Activated CD8-positive, alpha-beta T cell treated with anti-CD3 and anti-CD28 coated beads for 36 hours (primary cell): ENCODE data around the gene ERBB4. TPM values are rescaled to one million over a fixed set of nuclear protein-coding genes. Genes with fewer than 3 reads are reported as not detected.

Source experiments
- ATAC-seq: fragments of 200-7000 bp; cut with Tn5 transposase; one replicate; pipeline ENCODE4 v1.10.0; 2021; ENCODE audit warnings: mild to moderate bottlenecking, moderate library complexity
- CTCF ChIA-PET: fragments of 350-600 bp; sonication (Branson Sonifier 250); formaldehyde crosslinking; loops from one replicate; lab custom pipeline; 2021; ENCODE audit warnings: antibody characterized with exemption; lab: Charles Lee
- POLR2A ChIA-PET: fragments of 350-600 bp; sonication (Branson Sonifier 250); formaldehyde crosslinking; loops from one replicate; lab custom pipeline; 2021; ENCODE audit warnings: antibody characterized with exemption; lab: Charles Lee
- DNase-seq: peaks from one replicate; pipeline ENCODE4 v3.0.0-alpha.2; 2020
- H3K27ac Mint-ChIP-seq: one replicate; pipeline ENCODE4 v1.8.0; 2021; ENCODE audit warnings: mild to moderate bottlenecking, mixed read lengths
- H3K27me3 Mint-ChIP-seq: one replicate; pipeline ENCODE4 v1.8.0; 2021; ENCODE audit warnings: mixed read lengths
- H3K36me3 Mint-ChIP-seq: one replicate; pipeline ENCODE4 v1.8.0; 2021; ENCODE audit warnings: low read depth, mixed read lengths
- H3K4me1 Mint-ChIP-seq: one replicate; pipeline ENCODE4 v1.8.0; 2021; ENCODE audit warnings: low read depth, mixed read lengths
- H3K4me3 Mint-ChIP-seq: one replicate; pipeline ENCODE4 v1.8.0; 2021; ENCODE audit warnings: mild to moderate bottlenecking, moderate library complexity, mixed read lengths
- H3K9me3 Mint-ChIP-seq: one replicate; pipeline ENCODE4 v1.8.0; 2021; ENCODE audit warnings: mixed read lengths
- intact Hi-C: fragments of 100-400 bp; cut with micrococcal nuclease; formaldehyde crosslinking; loops from one replicate; pipeline ENCODE4 v1.10.0; 2022
- total RNA-seq, 2 experiments: library from RNA; stranded (reverse); gene quantifications; one replicate each; pipeline ENCODE4 v1.2.3, GENCODE V29; 2021
- TF ChIP-seq, protein P1 (sequence below): fragments of 200-600 bp; IDR thresholded peaks from one replicate; pipeline ENCODE4 v1.8.0; 2022; ENCODE audit warnings: antibody characterized with exemption, mild to moderate bottlenecking

ERBB4 gene
- total RNA-seq, 2 experiments from 2014 or later, result not detected

DNA sequence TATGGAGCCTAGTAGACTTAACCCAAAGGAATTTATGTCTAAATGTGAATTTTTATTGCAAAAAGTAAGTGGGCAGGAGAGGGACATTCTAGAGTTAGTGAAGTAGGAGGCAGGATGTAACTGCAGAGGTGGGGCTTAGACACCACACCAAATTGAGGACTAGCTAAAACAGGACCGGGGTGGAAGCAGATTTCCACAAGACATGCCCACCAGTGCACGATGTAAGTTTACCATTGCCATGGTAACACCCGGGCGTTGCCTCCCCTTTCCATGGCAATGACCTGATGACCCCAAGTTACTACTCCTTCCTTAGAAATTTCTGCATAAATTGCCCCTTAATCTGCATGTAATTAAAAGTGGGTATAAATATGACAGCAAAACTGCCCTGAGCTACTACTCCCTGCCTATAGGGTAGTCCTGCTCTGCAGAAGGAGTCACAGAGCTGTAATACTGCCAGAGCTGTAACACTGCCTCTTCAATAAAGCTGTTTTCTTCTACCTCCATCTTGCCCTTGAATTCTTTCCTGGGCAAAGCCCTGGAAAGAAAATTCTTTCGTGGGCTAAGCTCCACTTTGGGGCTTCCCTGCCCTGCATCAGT, 509.7 kb downstream of the ERBB4 start:
- Mint-ChIP-seq H3K27ac (no peak overlapping the region), H3K36me3 (no peaks in the 10 kb centered on the region), H3K9me3 (no peaks in the 10 kb centered on the region), H3K4me3 (no peak overlapping the region), H3K4me1 (no peaks in the 10 kb centered on the region), H3K27me3 (no peaks in the 10 kb centered on the region)
- TF ChIP-seq, protein P1, sequence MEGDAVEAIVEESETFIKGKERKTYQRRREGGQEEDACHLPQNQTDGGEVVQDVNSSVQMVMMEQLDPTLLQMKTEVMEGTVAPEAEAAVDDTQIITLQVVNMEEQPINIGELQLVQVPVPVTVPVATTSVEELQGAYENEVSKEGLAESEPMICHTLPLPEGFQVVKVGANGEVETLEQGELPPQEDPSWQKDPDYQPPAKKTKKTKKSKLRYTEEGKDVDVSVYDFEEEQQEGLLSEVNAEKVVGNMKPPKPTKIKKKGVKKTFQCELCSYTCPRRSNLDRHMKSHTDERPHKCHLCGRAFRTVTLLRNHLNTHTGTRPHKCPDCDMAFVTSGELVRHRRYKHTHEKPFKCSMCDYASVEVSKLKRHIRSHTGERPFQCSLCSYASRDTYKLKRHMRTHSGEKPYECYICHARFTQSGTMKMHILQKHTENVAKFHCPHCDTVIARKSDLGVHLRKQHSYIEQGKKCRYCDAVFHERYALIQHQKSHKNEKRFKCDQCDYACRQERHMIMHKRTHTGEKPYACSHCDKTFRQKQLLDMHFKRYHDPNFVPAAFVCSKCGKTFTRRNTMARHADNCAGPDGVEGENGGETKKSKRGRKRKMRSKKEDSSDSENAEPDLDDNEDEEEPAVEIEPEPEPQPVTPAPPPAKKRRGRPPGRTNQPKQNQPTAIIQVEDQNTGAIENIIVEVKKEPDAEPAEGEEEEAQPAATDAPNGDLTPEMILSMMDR, result no peak
- intact Hi-C loops, result no loop called here
- no peak for DNase-seq
- ChIA-PET CTCF (no interaction called here), POLR2A (no interaction called here)
- no peak for ATAC-seq

DNA sequence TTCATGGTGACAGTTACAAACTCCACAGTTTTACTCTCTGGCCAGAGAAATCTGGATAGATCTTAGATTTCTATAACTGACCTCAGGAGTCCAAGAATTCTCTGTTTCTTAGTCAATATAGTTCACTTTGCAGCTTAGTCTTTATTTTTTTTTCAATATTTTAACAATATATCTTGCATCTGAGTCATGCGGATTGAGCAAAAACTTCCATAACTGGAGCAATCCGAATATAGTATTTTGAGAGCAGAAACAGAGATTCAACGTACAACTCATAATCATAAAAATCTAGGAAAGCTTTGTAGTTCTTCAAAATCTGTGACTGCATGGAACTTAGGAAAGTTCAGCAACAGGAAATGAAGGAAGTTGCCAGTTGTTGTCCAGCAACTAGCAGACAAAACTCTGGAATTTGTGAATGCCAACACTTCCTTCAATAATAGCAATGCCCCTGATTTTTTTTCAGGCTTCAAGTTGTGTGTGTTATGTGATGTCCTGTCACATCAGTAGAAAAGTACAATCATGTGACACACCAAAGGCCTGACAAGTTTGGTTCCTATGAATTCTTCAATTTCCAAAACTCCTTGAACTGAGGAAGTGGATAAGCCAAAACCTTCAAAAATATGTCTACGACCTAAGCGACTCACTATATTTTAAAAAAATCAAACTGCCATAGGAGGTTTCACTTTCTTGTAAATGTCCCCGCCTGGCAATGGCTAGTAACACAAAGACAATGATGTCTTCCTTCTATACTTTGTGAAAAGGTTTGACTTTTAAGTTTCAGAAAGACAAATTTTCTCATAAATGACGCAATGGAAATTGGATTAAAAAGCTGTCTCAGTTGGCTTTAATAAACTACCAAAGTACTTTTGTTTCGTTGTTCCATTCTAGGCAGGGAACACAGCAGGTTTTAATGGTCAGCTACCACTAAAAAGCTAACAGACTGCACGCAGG, 510.6 kb downstream of the ERBB4 start:
- POLR2A ChIA-PET, result no interaction called here
- H3K4me3 Mint-ChIP-seq, result no peak overlapping the region

DNA sequence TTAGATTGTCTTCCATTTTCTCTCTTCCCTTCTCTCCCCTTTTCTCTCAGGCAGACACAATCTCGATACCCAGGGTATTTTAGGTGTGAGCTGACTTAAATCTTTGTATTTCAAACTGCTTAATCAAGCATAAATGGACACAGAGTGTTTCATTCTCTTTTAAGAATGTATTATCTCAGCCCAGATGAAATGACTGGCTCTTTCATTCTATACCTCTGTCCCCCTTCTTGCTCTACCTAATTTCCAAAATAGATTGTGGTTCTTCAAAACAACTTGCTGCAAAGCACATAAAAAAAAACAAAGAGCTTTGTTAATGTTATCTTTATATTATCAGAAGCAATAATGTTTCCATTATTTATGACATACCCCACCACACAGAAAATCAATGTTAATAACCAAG, 514.6 kb downstream of the ERBB4 start:
- no peak for ATAC-seq
- Mint-ChIP-seq H3K4me1 (no peaks in the 10 kb centered on the region), H3K9me3 (no peaks in the 10 kb centered on the region), H3K4me3 (no peak overlapping the region), H3K27ac (no peak overlapping the region), H3K27me3 (no peaks in the 10 kb centered on the region), H3K36me3 (no peaks in the 10 kb centered on the region)
- TF ChIP-seq, protein P1, result no peak
- CTCF ChIA-PET, result no interaction called here
- DNase-seq, result no peak
- POLR2A ChIA-PET, result no interaction called here
- intact Hi-C loops, result no loop called here

More for the DNA sequence above, 510.6 kb downstream of the ERBB4 start:
- Mint-ChIP-seq H3K27me3 (no peaks in the 10 kb centered on the region), H3K36me3 (no peaks in the 10 kb centered on the region), H3K27ac (no peak overlapping the region), H3K4me1 (no peaks in the 10 kb centered on the region), H3K9me3 (no peaks in the 10 kb centered on the region)
- DNase-seq (no peak), ATAC-seq (no peak)
- intact Hi-C loops, result no loop called here
- CTCF ChIA-PET, result no interaction called here
- TF ChIP-seq, protein P1, result no peak

DNA sequence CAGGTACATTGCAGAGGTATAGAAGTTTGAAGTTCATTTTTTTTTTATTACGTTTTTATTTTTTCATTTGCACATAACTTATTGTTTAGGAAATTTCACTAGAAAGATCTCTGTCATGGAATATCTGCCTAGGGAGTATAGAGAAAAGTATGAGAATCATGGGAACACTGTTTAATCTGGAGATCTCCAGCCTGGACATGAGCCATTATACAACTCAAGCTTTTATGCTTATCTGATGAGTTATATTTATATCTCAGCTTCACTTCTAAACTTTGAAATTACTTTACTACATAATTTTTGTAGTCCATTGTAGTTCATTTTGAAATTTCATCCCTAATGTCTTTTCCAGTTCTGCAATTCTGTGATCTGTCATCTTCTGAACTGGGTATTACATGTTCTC, 515.6 kb downstream of the ERBB4 start:
- DNase-seq, result no peak
- TF ChIP-seq, protein P1, result no peak
- ChIA-PET POLR2A (no interaction called here), CTCF (no interaction called here)
- Mint-ChIP-seq H3K9me3 (peaks cover 3% of the 10 kb centered on the region), H3K4me3 (no peak overlapping the region), H3K27ac (no peak overlapping the region), H3K4me1 (no peaks in the 10 kb centered on the region), H3K36me3 (no peaks in the 10 kb centered on the region), H3K27me3 (no peaks in the 10 kb centered on the region)
- intact Hi-C loops, result no loop called here
- no peak for ATAC-seq

DNA sequence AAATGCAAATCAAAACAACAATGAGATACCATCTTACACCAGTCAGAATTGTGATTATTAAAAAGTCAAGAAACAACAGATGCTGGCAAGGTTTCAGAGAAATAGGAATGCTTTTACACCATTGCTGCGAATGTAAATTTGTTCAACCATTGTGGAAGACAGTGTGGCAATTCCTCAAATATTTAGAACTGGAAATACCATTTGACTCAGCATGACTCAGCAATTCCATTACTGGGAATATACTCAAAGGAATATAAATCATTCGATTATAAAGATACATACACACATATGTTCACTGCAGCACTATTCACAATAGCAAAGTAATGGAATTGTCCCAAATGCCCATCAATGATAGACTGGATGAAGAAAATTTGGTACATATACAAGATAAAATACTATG, 516.7 kb downstream of the ERBB4 start:
- Mint-ChIP-seq H3K9me3 (peaks cover 3% of the 10 kb centered on the region), H3K27me3 (no peaks in the 10 kb centered on the region), H3K4me3 (no peak overlapping the region), H3K36me3 (no peaks in the 10 kb centered on the region), H3K27ac (no peak overlapping the region), H3K4me1 (no peaks in the 10 kb centered on the region)
- POLR2A ChIA-PET, result no interaction called here
- CTCF ChIA-PET, result no interaction called here
- TF ChIP-seq, protein P1, result no peak
- ATAC-seq, result no peak
- intact Hi-C loops, result no loop called here
- DNase-seq, result no peak
